ENCODE data around the gene PDE9A.

The PDE9A gene

GRCh38 chr21:42658320-42659105, 5.1 kb downstream of the PDE9A start:
- no peak for DNase-seq

- no peak for DNase-seq
Observed at GRCh38 chr21:42659416-42660117, 6.1 kb downstream of the PDE9A start.

GRCh38 chr21:42660118-42660470, 6.7 kb downstream of the PDE9A start:
- DNase-seq = no peak

- no peak for DNase-seq
Observed at GRCh38 chr21:42661688-42662429, 8.4 kb downstream of the PDE9A start.

- no peak for DNase-seq
Observed at GRCh38 chr21:42662430-42663199, 9.2 kb downstream of the PDE9A start.

GRCh38 chr21:42663200-42663750, 9.9 kb downstream of the PDE9A start:
- DNase-seq = no peak

GRCh38 chr21:42663860-42664535, 10.6 kb downstream of the PDE9A start:
- DNase-seq = no peak

- no peak for DNase-seq
Observed at GRCh38 chr21:42664614-42665013, 11.2 kb downstream of the PDE9A start.

- DNase-seq = no peak
Observed at GRCh38 chr21:42665026-42665425, 11.6 kb downstream of the PDE9A start.

GRCh38 chr21:42665484-42665883, 12.1 kb downstream of the PDE9A start:
- DNase-seq = no peak

GRCh38 chr21:42666023-42666747, 12.8 kb downstream of the PDE9A start:
- no peak for DNase-seq

GRCh38 chr21:42666925-42667324, 13.5 kb downstream of the PDE9A start:
- no peak for DNase-seq

GRCh38 chr21:42668298-42668992, 15.0 kb downstream of the PDE9A start:
- DNase-seq = peak; percentile 66

- no peak for DNase-seq
Observed at GRCh38 chr21:42669041-42669440, 15.6 kb downstream of the PDE9A start.

GRCh38 chr21:42670058-42670880, 16.8 kb downstream of the PDE9A start:
- no peak for DNase-seq

GRCh38 chr21:42670884-42671283, 17.5 kb downstream of the PDE9A start:
- no peak for DNase-seq

GRCh38 chr21:42671778-42672593, 18.6 kb downstream of the PDE9A start:
- no peak for DNase-seq

- no peak for DNase-seq
Observed at GRCh38 chr21:42672699-42673458, 19.5 kb downstream of the PDE9A start.

Data from right hindlimb (tissue), 1 donor.